Neural cell (in vitro differentiated cells): Measurements from ENCODE around the gene LHX5. TPM values are rescaled to one million over a fixed set of nuclear protein-coding genes. Genes with fewer than 3 reads are reported as not detected.

Experiments used
- H2AFZ ChIP-seq: fragments of 200-600, 300-800 bp; sonication (generic), shearing (Covaris generic); 2 replicates; pipeline ENCODE4 v1.6.0; 2014; ENCODE audit warnings: low read depth, mild to moderate bottlenecking, antibody characterized with exemption, low read length, moderate library complexity
- H3F3A ChIP-seq: fragments of 200-600 bp; shearing (Covaris generic); 2 replicates; pipeline ENCODE4 v1.6.1; 2016; ENCODE audit warnings: mild to moderate bottlenecking, moderate library complexity, mixed read lengths, antibody characterized with exemption, low read length; ENCODE audit not compliant: insufficient read depth, poor library complexity, severe bottlenecking
- H3K27ac ChIP-seq: fragments of 200-600, 300-800 bp; sonication (generic), shearing (Covaris generic); 2 replicates; pipeline ENCODE4 v1.5.1; 2014; ENCODE audit warnings: mild to moderate bottlenecking, low read length, moderate library complexity
- H3K27me3 ChIP-seq: fragments of 300-800, 200-600 bp; sonication (generic), shearing (Covaris generic); 2 replicates; pipeline ENCODE4 v1.6.0; 2014; ENCODE audit warnings: mild to moderate bottlenecking, low read depth, low read length, moderate library complexity; ENCODE audit not compliant: insufficient read depth
- H3K36me3 ChIP-seq: fragments of 300-800, 200-600 bp; sonication (generic), shearing (Covaris generic); 2 replicates; pipeline ENCODE4 v1.5.1; 2014; ENCODE audit warnings: mild to moderate bottlenecking, antibody characterized with exemption, low read length, moderate library complexity; ENCODE audit not compliant: insufficient read depth
- H3K4me2 ChIP-seq: fragments of 300-800, 200-600 bp; sonication (generic), shearing (Covaris generic); 2 replicates; pipeline ENCODE4 v1.6.0; 2014; ENCODE audit warnings: mild to moderate bottlenecking, low read length
- H3K4me3 ChIP-seq: fragments of 300-800, 200-600 bp; sonication (generic), shearing (Covaris generic); 2 replicates; pipeline ENCODE4 v1.5.1; 2014; ENCODE audit warnings: mild to moderate bottlenecking, low read length, moderate library complexity
- H3K79me2 ChIP-seq: fragments of 200-600 bp; shearing (Covaris generic); replicated peaks from 2 replicates; pipeline ENCODE4 v1.6.0; 2014; ENCODE audit warnings: mild to moderate bottlenecking, low read length, moderate library complexity; ENCODE audit not compliant: insufficient read depth
- H3K9ac ChIP-seq: fragments of 300-800, 200-600 bp; sonication (generic), shearing (Covaris generic); 2 replicates; pipeline ENCODE4 v1.6.1; 2016; ENCODE audit warnings: mild to moderate bottlenecking, low read length, mixed read lengths
- H3K9me2 ChIP-seq: fragments of 200-600 bp; shearing (Covaris generic); 2 replicates; pipeline ENCODE4 v1.6.1; 2016; ENCODE audit warnings: mild to moderate bottlenecking, low read length, mixed read lengths; ENCODE audit not compliant: insufficient read depth
- H3K9me3 ChIP-seq: fragments of 200-600, 300-800 bp; sonication (generic), shearing (Covaris generic); 2 replicates; pipeline ENCODE4 v1.6.1; 2016; ENCODE audit warnings: mild to moderate bottlenecking, mixed run types, low read length, moderate library complexity, mixed read lengths
- H4K20me1 ChIP-seq: fragments of 200-600 bp; shearing (Covaris generic); 2 replicates; pipeline ENCODE4 v1.6.1; 2016; ENCODE audit warnings: mild to moderate bottlenecking, mixed run types; ENCODE audit not compliant: insufficient read depth
- EP300 ChIP-seq: fragments of 450-650 bp; conservative IDR thresholded peaks from 2 replicates; pipeline ENCODE4 v1.6.1; 2014; ENCODE audit warnings: antibody characterized with exemption, mild to moderate bottlenecking, moderate library complexity; ENCODE audit not compliant: poor library complexity, severe bottlenecking
- EZH2 ChIP-seq: fragments of 200-600, 300-800 bp; shearing (Covaris generic), sonication (generic); IDR thresholded peaks from 2 replicates; pipeline ENCODE4 v1.6.1; 2014; ENCODE audit warnings: antibody characterized with exemption, low read length, borderline replicate concordance, mild to moderate bottlenecking; ENCODE audit not compliant: insufficient read depth, poor library complexity, severe bottlenecking
- MXI1 ChIP-seq: fragments of 450-650 bp; conservative IDR thresholded peaks from 2 replicates; pipeline ENCODE4 v1.6.1; 2014; ENCODE audit warnings: antibody characterized with exemption, mild to moderate bottlenecking; ENCODE audit not compliant: poor library complexity, severe bottlenecking
- POLR2AphosphoS5 ChIP-seq: IDR thresholded peaks from 2 replicates; pipeline ENCODE4 v1.6.1; 2012
- RAD21 ChIP-seq: fragments of 450-650 bp; conservative IDR thresholded peaks from 2 replicates; pipeline ENCODE4 v1.6.1; 2014; ENCODE audit warnings: antibody characterized with exemption, mild to moderate bottlenecking, moderate library complexity
- SMC3 ChIP-seq: fragments of 450-650 bp; conservative IDR thresholded peaks from 2 replicates; pipeline ENCODE4 v1.6.1; 2014; ENCODE audit warnings: antibody characterized with exemption, mild to moderate bottlenecking, moderate library complexity; ENCODE audit not compliant: poor library complexity
- TAF1 ChIP-seq: IDR thresholded peaks from 2 replicates; pipeline ENCODE4 v1.6.1; 2012; ENCODE audit warnings: low read depth
- polyA plus RNA-seq: library from polyadenylated mRNA; depleted of rRNA; stranded (reverse); fragments of >200 nt; gene quantifications from 2 replicates; pipeline ENCODE4 v1.2.3, GENCODE V29; 2014
- TF ChIP-seq, protein P1 (sequence below): IDR thresholded peaks from 2 replicates; pipeline ENCODE4 v1.6.1; 2012; ENCODE audit warnings: borderline replicate concordance
- TF ChIP-seq, protein P2 (sequence below): fragments of 450-650 bp; IDR thresholded peaks from 2 replicates; pipeline ENCODE4 v1.5.1; 2014; ENCODE audit warnings: antibody characterized with exemption, mild to moderate bottlenecking, moderate library complexity; ENCODE audit not compliant: poor library complexity, severe bottlenecking

Gene LHX5
- polyA plus RNA-seq, 1 donor from 2014 or later: 3.8 TPM

- H3K9ac ChIP-seq: no peak overlapping the region
- no peak overlapping the region for H3K4me2 ChIP-seq
- H3K36me3 ChIP-seq: no peaks in the 10 kb centered on the region
- H3K27me3 ChIP-seq: no peaks in the 10 kb centered on the region
- H3K4me3 ChIP-seq: no peak overlapping the region
- no peaks in the 10 kb centered on the region for H3K79me2 ChIP-seq
- no peaks in the 10 kb centered on the region for H3K9me2 ChIP-seq
- TF ChIP-seq, protein P1, sequence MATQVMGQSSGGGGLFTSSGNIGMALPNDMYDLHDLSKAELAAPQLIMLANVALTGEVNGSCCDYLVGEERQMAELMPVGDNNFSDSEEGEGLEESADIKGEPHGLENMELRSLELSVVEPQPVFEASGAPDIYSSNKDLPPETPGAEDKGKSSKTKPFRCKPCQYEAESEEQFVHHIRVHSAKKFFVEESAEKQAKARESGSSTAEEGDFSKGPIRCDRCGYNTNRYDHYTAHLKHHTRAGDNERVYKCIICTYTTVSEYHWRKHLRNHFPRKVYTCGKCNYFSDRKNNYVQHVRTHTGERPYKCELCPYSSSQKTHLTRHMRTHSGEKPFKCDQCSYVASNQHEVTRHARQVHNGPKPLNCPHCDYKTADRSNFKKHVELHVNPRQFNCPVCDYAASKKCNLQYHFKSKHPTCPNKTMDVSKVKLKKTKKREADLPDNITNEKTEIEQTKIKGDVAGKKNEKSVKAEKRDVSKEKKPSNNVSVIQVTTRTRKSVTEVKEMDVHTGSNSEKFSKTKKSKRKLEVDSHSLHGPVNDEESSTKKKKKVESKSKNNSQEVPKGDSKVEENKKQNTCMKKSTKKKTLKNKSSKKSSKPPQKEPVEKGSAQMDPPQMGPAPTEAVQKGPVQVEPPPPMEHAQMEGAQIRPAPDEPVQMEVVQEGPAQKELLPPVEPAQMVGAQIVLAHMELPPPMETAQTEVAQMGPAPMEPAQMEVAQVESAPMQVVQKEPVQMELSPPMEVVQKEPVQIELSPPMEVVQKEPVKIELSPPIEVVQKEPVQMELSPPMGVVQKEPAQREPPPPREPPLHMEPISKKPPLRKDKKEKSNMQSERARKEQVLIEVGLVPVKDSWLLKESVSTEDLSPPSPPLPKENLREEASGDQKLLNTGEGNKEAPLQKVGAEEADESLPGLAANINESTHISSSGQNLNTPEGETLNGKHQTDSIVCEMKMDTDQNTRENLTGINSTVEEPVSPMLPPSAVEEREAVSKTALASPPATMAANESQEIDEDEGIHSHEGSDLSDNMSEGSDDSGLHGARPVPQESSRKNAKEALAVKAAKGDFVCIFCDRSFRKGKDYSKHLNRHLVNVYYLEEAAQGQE: no peak
- no peak for TF ChIP-seq EP300
- TF ChIP-seq MXI1: no peak
- TF ChIP-seq TAF1: no peak
- TF ChIP-seq EZH2: no peak
- TF ChIP-seq RAD21: no peak
- TF ChIP-seq, protein P2, sequence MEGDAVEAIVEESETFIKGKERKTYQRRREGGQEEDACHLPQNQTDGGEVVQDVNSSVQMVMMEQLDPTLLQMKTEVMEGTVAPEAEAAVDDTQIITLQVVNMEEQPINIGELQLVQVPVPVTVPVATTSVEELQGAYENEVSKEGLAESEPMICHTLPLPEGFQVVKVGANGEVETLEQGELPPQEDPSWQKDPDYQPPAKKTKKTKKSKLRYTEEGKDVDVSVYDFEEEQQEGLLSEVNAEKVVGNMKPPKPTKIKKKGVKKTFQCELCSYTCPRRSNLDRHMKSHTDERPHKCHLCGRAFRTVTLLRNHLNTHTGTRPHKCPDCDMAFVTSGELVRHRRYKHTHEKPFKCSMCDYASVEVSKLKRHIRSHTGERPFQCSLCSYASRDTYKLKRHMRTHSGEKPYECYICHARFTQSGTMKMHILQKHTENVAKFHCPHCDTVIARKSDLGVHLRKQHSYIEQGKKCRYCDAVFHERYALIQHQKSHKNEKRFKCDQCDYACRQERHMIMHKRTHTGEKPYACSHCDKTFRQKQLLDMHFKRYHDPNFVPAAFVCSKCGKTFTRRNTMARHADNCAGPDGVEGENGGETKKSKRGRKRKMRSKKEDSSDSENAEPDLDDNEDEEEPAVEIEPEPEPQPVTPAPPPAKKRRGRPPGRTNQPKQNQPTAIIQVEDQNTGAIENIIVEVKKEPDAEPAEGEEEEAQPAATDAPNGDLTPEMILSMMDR: no peak
- TF ChIP-seq POLR2AphosphoS5: no peak
- TF ChIP-seq SMC3: no peak
- H3K27ac ChIP-seq: no peak overlapping the region
- H3F3A ChIP-seq: no peaks in the 10 kb centered on the region
- no peaks in the 10 kb centered on the region for H4K20me1 ChIP-seq
- H2AFZ ChIP-seq: no peak overlapping the region
- no peaks in the 10 kb centered on the region for H3K9me3 ChIP-seq
Observed at GRCh38 chr12:113435367-113435766, 36.3 kb downstream of the LHX5 start.

GRCh38 chr12:113432986-113433385, 38.7 kb downstream of the LHX5 start:
- H3K9ac ChIP-seq: no peak overlapping the region
- no peaks in the 10 kb centered on the region for H4K20me1 ChIP-seq
- no peak overlapping the region for H3K4me2 ChIP-seq
- TF ChIP-seq TAF1: no peak
- TF ChIP-seq RAD21: no peak
- TF ChIP-seq SMC3: no peak
- TF ChIP-seq, protein P2: no peak
- TF ChIP-seq POLR2AphosphoS5: no peak
- TF ChIP-seq EZH2: no peak
- no peak for TF ChIP-seq EP300
- TF ChIP-seq MXI1: no peak
- no peak overlapping the region for H3K4me3 ChIP-seq
- H3K36me3 ChIP-seq: no peaks in the 10 kb centered on the region
- H2AFZ ChIP-seq: no peak overlapping the region
- no peaks in the 10 kb centered on the region for H3F3A ChIP-seq
- no peak overlapping the region for H3K27ac ChIP-seq
- H3K79me2 ChIP-seq: no peaks in the 10 kb centered on the region
- no peaks in the 10 kb centered on the region for H3K27me3 ChIP-seq
- no peaks in the 10 kb centered on the region for H3K9me2 ChIP-seq
- no peaks in the 10 kb centered on the region for H3K9me3 ChIP-seq
